Breast epithelium (tissue), 4 donors: ENCODE data around the gene NTN4. TPM values are rescaled to one million over a fixed set of nuclear protein-coding genes. Genes with fewer than 3 reads are reported as not detected.
"Not testable (repeated sequence)": the region's sequence is repeated elsewhere in the genome, so short reads cannot be mapped to it uniquely, and the experiment has no call there.

Source experiments
- DNase-seq, 2 donors: peaks; one replicate each; pipeline ENCODE4 v3.0.0-alpha.2; 2019; ENCODE audit warnings: low spot score in 2 of 2
- H3K27ac ChIP-seq, 2 donors: fragments of 200-600 bp; sonication (generic) in 1 of 2; one replicate each; pipeline ENCODE4 v1.5.1; 2016 to 2019; ENCODE audit warnings: mild to moderate bottlenecking in 1 of 2
- H3K27me3 ChIP-seq, 2 donors: fragments of 200-600 bp; sonication (generic) in 1 of 2; one replicate each; pipeline versions ENCODE4 v1.5.1 to v1.6.0; 2017 to 2019; ENCODE audit warnings: control low read depth in 1 of 2, mild to moderate bottlenecking in 1 of 2
- H3K36me3 ChIP-seq: fragments of 200-600 bp; one replicate; pipeline ENCODE4 v1.5.1; 2019
- H3K4me1 ChIP-seq, 2 donors: fragments of 200-600 bp; sonication (generic); one replicate each; pipeline ENCODE4 v1.5.1; 2016 to 2019; ENCODE audit warnings: control low read depth in 1 of 2
- H3K4me3 ChIP-seq, 3 donors: fragments of 200-600 bp; sonication (generic); 1 replicate in 2 of 3; 2 replicates in 1 of 3; pipeline ENCODE4 v1.5.1; 2016 to 2019; ENCODE audit warnings: mild to moderate bottlenecking in 3 of 3, moderate library complexity in 2 of 3
- H3K9me3 ChIP-seq, 2 donors: fragments of 200-600 bp; sonication (generic) in 1 of 2; one replicate each; pipeline ENCODE4 v1.5.1; 2016 to 2019; ENCODE audit warnings: control low read depth in 1 of 2
- CTCF ChIP-seq, 3 donors: fragments of 450-650 bp; IDR thresholded peaks; one replicate each; pipeline ENCODE4 v1.5.1; 2016 to 2017; ENCODE audit warnings: antibody characterized with exemption in 3 of 3, mild to moderate bottlenecking in 3 of 3, moderate library complexity in 3 of 3
- POLR2A ChIP-seq: fragments of 450-650 bp; IDR thresholded peaks from one replicate; pipeline ENCODE4 v1.6.1; 2016; ENCODE audit warnings: antibody characterized with exemption, mild to moderate bottlenecking, moderate library complexity
- POLR2AphosphoS5 ChIP-seq, 3 donors: sonication (generic); formaldehyde crosslinking; IDR thresholded peaks; one replicate each; pipeline ENCODE4 v1.6.1; 2017; ENCODE audit warnings: antibody characterized with exemption in 3 of 3
- intact Hi-C: fragments of 100-400 bp; cut with DNase I; formaldehyde crosslinking; loops from one replicate; pipeline ENCODE4 v1.15.1; 2023; ENCODE audit warnings: low total_unique reads
- total RNA-seq, 3 donors: library from RNA; depleted of rRNA; stranded (reverse); fragments of >200 nt; gene quantifications; one replicate each; pipeline ENCODE4 v1.1.0, GENCODE V29; 2016

The NTN4 gene
- total RNA-seq, 3 donors from 2014 or later, result 27.4 to 188 (median 110) TPM

- DNase-seq, result no peak
- Histone ChIP-seq H3K4me1 (peaks cover 0 to 7% of the 10 kb centered on the region in 2 donors), H3K9me3 (no peaks in the 10 kb centered on the region), H3K27ac (peak overlapping the region in 1 of 2 donors; percentile 98), H3K4me3 (peak overlapping the region in 2 of 3 donors; percentile 2 to 48), H3K27me3 (no peaks in the 10 kb centered on the region), H3K36me3 (no peaks in the 10 kb centered on the region)
- TF ChIP-seq POLR2A (no peak), POLR2AphosphoS5 (IDR thresholded peaks at IDR 0.05) (no peak), CTCF (IDR thresholded peaks at IDR 0.05) (no peak)
- intact Hi-C loops, result no loop called here
Observed at GRCh38 chr12:95787274-95787818, 3.2 kb downstream of the NTN4 start.

GRCh38 chr12:95784915-95785314, 5.6 kb downstream of the NTN4 start:
- intact Hi-C loops, result no loop called here
- H3K4me1 ChIP-seq, result peaks cover 0 to 7% of the 10 kb centered on the region in 2 donors

GRCh38 chr12:95784286-95784685, 6.3 kb downstream of the NTN4 start:
- H3K4me3 ChIP-seq, result no peak overlapping the region
- H3K27me3 ChIP-seq, result no peaks in the 10 kb centered on the region
- H3K36me3 ChIP-seq, result no peaks in the 10 kb centered on the region
- intact Hi-C loops, result no loop called here
- TF ChIP-seq CTCF (IDR thresholded peaks at IDR 0.05), result no peak
- TF ChIP-seq POLR2A, result no peak
- TF ChIP-seq POLR2AphosphoS5 (IDR thresholded peaks at IDR 0.05), result no peak
- peak overlapping the region in 1 of 2 donors; percentile 25 for H3K27ac ChIP-seq
- no peaks in the 10 kb centered on the region for H3K9me3 ChIP-seq
- H3K4me1 ChIP-seq, result peaks cover 0 to 7% of the 10 kb centered on the region in 2 donors
- DNase-seq, result no peak

More at GRCh38 chr12:95784915-95785314, 5.6 kb downstream of the NTN4 start:
- peak overlapping the region in 1 of 3 donors; percentile 48 for H3K4me3 ChIP-seq
- H3K27me3 ChIP-seq, result no peaks in the 10 kb centered on the region
- no peaks in the 10 kb centered on the region for H3K36me3 ChIP-seq
- H3K9me3 ChIP-seq, result no peaks in the 10 kb centered on the region
- DNase-seq, result no peak
- H3K27ac ChIP-seq, result no peak overlapping the region
- TF ChIP-seq CTCF (IDR thresholded peaks at IDR 0.05) (no peak), POLR2AphosphoS5 (IDR thresholded peaks at IDR 0.05) (no peak), POLR2A (no peak)

GRCh38 chr12:95775466-95775865, 15.1 kb downstream of the NTN4 start:
- H3K27me3 ChIP-seq, H3K36me3 ChIP-seq, H3K4me3 ChIP-seq, H3K4me1 ChIP-seq, DNase-seq, intact Hi-C loops, H3K27ac ChIP-seq, H3K9me3 ChIP-seq: not testable (repeated sequence)

GRCh38 chr12:95774311-95775045, 16.1 kb downstream of the NTN4 start:
- H3K9me3 ChIP-seq, result peaks cover 0 to 10% of the 10 kb centered on the region in 2 donors
- DNase-seq, result no peak
- intact Hi-C loops, result no loop called here
- H3K27ac ChIP-seq, result no peak overlapping the region
- H3K36me3 ChIP-seq, result no peaks in the 10 kb centered on the region
- H3K27me3 ChIP-seq, result no peaks in the 10 kb centered on the region
- H3K4me3 ChIP-seq, result no peak overlapping the region
- no peak for TF ChIP-seq CTCF (IDR thresholded peaks at IDR 0.05)
- no peak for TF ChIP-seq POLR2A
- TF ChIP-seq POLR2AphosphoS5 (IDR thresholded peaks at IDR 0.05), result no peak
- H3K4me1 ChIP-seq, result no peaks in the 10 kb centered on the region
